Measurements from ENCODE around the gene TBL1XR1.

TBL1XR1 gene

DNA sequence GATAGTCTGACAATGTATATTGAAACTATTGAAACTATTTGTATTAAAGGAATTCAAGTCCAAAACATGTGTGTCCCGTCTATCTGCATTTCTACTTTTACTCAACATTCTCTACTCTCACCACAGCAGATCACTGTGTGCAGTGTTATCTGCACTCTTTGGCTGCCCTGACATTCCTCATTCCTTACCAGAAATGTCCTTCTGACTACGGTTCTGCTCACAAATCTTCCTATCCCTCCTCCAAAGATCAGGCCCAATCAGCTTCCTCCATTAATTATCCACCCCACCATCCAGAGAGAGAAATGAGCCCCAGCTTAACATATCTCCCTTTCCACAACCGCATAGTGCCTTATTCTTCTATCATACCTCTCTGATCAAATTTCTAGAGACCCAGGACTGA, 94.7 kb downstream of the TBL1XR1 start:
- TF ChIP-seq CTCF (IDR thresholded peaks at IDR 0.05; ENCODE audit: insufficient read depth, low read length, poor library complexity, severe bottlenecking): no peak
- Histone ChIP-seq H3K27me3 (replicated peaks; ENCODE audit: control insufficient read depth, insufficient read depth, low read length) (no peaks in the 10 kb centered on the region), H3K36me3 (ENCODE audit: control insufficient read depth, insufficient read depth, low read length) (no peaks in the 10 kb centered on the region; the same call in 1 of the 2 replicates), H3K4me3 (replicated peaks; ENCODE audit: low read depth, low read length) (no peak overlapping the region)
- DNase-seq (ENCODE audit: extremely low read depth, insufficient read length): no peak

GRCh38 chr3:177098551-177098950, 98.7 kb downstream of the TBL1XR1 start:
- Histone ChIP-seq H3K27me3 (replicated peaks; ENCODE audit: control insufficient read depth, insufficient read depth, low read length) (no peaks in the 10 kb centered on the region), H3K4me3 (replicated peaks; ENCODE audit: low read depth, low read length) (no peak overlapping the region), H3K36me3 (ENCODE audit: control insufficient read depth, insufficient read depth, low read length) (no peaks in the 10 kb centered on the region; the same call in 1 of the 2 replicates)
- TF ChIP-seq CTCF (IDR thresholded peaks at IDR 0.05; ENCODE audit: insufficient read depth, low read length, poor library complexity, severe bottlenecking): no peak
- DNase-seq (ENCODE audit: extremely low read depth, insufficient read length): no peak

- no peaks in the 10 kb centered on the region; the same call in 1 of the 2 replicates for H3K36me3 ChIP-seq (ENCODE audit: control insufficient read depth, insufficient read depth, low read length)
- H3K4me3 ChIP-seq (replicated peaks; ENCODE audit: low read depth, low read length): no peak overlapping the region
- no peak for DNase-seq (ENCODE audit: extremely low read depth, insufficient read length)
- no peak for TF ChIP-seq CTCF (IDR thresholded peaks at IDR 0.05; ENCODE audit: insufficient read depth, low read length, poor library complexity, severe bottlenecking)
- no peaks in the 10 kb centered on the region for H3K27me3 ChIP-seq (replicated peaks; ENCODE audit: control insufficient read depth, insufficient read depth, low read length)
These were observed 100.7 kb downstream of the TBL1XR1 start for GRCh38 chr3:177096615-177097014.

DNA sequence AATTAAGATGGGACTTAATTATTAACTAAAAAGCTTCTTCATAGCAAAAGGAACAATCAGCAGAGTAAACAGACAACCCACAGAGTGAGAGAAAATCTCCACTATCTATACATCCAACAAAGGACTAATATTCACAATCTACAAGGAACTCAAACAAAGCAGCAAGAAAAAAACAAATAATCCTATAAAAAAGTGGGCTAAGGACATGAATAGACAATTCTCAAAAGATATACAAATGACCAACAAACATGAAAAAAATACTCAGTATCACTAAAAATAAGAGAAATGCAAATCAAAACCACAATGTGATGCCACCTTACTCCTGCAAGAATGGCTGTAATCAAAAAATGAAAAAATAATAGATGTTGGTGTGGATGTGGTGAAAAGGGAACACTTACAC, 103.3 kb downstream of the TBL1XR1 start:
- H3K4me3 ChIP-seq (replicated peaks; ENCODE audit: low read depth, low read length): no peak overlapping the region
- no peak for TF ChIP-seq CTCF (IDR thresholded peaks at IDR 0.05; ENCODE audit: insufficient read depth, low read length, poor library complexity, severe bottlenecking)
- DNase-seq (ENCODE audit: extremely low read depth, insufficient read length): no peak
- H3K36me3 ChIP-seq (ENCODE audit: control insufficient read depth, insufficient read depth, low read length): no peaks in the 10 kb centered on the region
- no peaks in the 10 kb centered on the region for H3K27me3 ChIP-seq (replicated peaks; ENCODE audit: control insufficient read depth, insufficient read depth, low read length)

DNA sequence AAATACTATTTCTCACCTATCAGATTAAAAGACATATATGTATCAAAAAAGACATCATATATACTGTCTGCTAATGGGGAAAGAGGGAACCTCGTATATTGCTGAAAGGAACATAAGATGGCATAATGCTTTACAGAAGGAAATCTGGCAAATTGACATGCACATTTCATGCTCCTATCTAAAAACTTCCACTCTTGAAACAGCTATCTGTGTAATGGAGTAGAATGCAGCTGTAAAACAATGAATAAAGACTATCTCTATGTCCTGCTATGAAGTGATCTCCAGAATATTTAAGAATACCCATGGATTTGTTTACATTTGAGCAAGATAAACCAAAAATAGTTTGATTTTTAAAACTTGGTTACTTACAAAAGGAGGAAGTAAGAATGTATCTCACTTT, 107.4 kb downstream of the TBL1XR1 start:
- no peak for DNase-seq (ENCODE audit: extremely low read depth, insufficient read length)
- TF ChIP-seq CTCF (IDR thresholded peaks at IDR 0.05; ENCODE audit: insufficient read depth, low read length, poor library complexity, severe bottlenecking): no peak
- Histone ChIP-seq H3K27me3 (replicated peaks; ENCODE audit: control insufficient read depth, insufficient read depth, low read length) (no peaks in the 10 kb centered on the region), H3K36me3 (ENCODE audit: control insufficient read depth, insufficient read depth, low read length) (no peaks in the 10 kb centered on the region; the same call in 1 of the 2 replicates), H3K4me3 (replicated peaks; ENCODE audit: low read depth, low read length) (no peak overlapping the region)

DNA sequence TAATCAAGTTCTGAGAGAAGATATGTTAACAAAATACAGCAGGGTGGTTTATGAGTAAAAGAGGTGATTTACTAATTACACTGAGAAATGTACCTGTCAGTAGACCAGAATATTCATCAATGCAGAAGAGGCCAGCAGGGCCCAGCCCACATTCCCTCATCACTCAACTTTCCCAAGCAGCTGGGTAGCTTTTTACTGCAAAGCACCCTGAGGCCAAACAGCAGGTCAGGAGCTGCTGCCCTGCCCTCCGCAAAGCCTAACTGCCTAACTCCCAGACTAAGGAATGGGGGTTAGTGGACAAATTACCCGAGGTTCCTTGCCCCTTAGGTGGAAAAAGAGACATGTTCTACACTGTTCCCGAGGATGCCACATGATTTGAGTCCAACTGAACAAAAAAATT, 108.2 kb downstream of the TBL1XR1 start:
- Histone ChIP-seq H3K36me3 (ENCODE audit: control insufficient read depth, insufficient read depth, low read length) (no peaks in the 10 kb centered on the region; the same call in 1 of the 2 replicates), H3K27me3 (replicated peaks; ENCODE audit: control insufficient read depth, insufficient read depth, low read length) (no peaks in the 10 kb centered on the region), H3K4me3 (replicated peaks; ENCODE audit: low read depth, low read length) (no peak overlapping the region)
- no peak for DNase-seq (ENCODE audit: extremely low read depth, insufficient read length)
- TF ChIP-seq CTCF (IDR thresholded peaks at IDR 0.05; ENCODE audit: insufficient read depth, low read length, poor library complexity, severe bottlenecking): no peak

Data from GM06990 (cell line).